Measurements from ENCODE around the gene RBCK1. TPM values are rescaled to one million over a fixed set of nuclear protein-coding genes. Genes with fewer than 3 reads are reported as not detected.

RBCK1 gene
- 76.3 and 88.0 TPM in 2 replicates for total RNA-seq

DNA sequence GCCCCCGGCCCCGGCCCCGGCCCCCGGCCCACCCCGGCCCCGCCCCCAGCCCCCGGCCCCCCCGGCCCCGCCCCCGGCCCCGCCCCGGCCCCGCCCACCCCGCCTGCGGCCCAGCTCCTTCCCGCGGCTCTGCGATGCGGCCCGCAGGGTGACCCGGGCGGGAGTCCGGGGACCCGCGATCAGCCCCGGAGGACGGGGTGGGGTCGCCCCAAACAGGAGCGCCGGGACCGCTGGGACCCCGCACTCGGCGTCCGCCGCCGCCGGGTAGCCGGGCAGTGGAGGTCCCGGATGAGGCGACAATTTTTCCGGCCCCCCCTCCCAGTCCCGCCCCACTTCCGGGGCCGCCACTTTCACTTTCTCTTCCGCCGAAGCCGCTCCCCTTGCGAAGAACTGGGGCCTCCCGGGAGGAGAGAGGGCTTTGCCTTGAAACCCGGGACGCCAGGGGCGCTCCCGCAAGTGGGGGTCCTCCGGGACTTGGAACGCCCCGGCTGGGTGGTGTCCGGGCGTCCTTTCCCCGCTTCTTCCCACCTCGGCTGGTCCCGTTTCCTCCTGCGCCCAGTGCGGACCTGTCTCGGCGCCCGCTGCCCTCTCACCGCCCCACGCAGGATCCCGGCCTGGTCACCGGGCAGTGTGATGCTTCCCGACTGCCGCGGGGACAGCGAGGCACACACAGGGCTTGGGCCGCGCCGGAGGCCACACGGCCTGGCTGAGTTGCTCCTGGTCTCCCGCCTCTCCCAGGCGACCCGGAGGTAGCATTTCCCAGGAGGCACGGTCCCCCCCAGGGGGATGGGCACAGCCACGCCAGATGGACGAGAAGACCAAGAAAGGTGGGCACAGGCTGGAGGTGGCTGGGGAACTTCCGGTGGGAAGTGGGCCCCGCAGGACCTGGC is at the start of gene RBCK1:
TSS of gene RBCK1 (plus strand) at position 347 of the 890 bp plus-strand sequence. CDS start at position 806, 459 bp downstream.

DNA sequence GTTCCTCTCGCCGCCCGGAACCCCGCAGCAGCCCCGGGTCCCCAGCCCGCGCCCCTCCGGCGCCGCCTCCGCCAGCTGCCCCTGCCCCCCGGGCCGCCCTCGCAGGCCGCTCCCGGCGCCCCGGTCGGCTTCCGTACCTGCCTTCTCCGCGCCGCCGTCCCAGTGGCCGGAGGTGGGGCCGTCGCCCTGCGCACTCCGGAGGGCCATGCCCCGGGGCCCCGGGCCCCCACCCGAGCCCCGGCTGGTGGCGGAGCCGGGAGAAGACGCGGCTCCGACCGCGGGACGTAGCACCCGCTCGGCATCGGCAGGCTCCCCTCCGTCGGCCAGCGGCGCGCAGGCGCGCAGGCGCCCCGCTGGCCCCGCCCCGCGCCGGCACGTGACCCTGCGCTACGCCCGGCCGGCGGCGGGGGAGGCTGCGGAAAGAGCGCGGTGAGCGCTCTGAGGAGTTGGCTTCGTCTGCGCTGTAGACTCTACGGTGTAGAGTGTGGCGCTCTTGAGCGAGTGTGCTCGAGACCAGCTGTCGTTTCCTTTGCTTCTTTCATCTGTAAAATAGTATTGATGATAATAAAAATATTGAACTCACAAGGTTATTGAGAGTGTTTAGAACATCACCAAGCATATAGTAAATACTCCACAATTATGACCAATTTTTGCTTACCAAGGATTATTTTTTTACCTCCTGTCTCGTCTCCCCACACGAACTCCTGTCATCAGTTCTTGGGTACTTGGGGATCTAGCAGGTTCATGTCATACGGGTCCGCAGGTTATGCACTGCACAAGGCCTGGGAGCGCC is 54.3 kb downstream of the RBCK1 start, which contains the start of gene TBC1D20:
TSS of gene TBC1D20 (minus strand) at position 335 of the 793 bp plus-strand sequence. CDS start at position 207, 128 bp downstream.

Other genes with a start within 250 kb of the RBCK1 start
- not detected in 2 replicates for gene DEFB128, start 218.6 kb upstream of the RBCK1 start, total RNA-seq
- gene DEFB129, start 181.0 kb upstream of the RBCK1 start, total RNA-seq = not detected in 2 replicates
- gene DEFB132, start 150.6 kb upstream of the RBCK1 start, total RNA-seq = not detected in 2 replicates
- gene C20orf96, start 117.5 kb upstream of the RBCK1 start, total RNA-seq = 2.9 and 5.0 TPM in 2 replicates
- 10.0 and 13.7 TPM in 2 replicates for gene ZCCHC3, start 110.7 kb upstream of the RBCK1 start, total RNA-seq
- 6.6 and 10.5 TPM in 2 replicates for gene SOX12, start 82.7 kb upstream of the RBCK1 start, total RNA-seq
- gene NRSN2, start 61.2 kb upstream of the RBCK1 start, total RNA-seq = 30.4 and 39.2 TPM in 2 replicates
- 35.4 and 121 TPM in 2 replicates for gene TRIB3, start 27.5 kb upstream of the RBCK1 start, total RNA-seq
- 57.3 and 63.1 TPM in 2 replicates for gene TBC1D20, start 54.2 kb downstream of the RBCK1 start, total RNA-seq
- 153 and 156 TPM in 2 replicates for gene CSNK2A1, start 135.5 kb downstream of the RBCK1 start, total RNA-seq
- gene TCF15, start 202.0 kb downstream of the RBCK1 start, total RNA-seq = not detected in 2 replicates
- gene SRXN1, start 244.9 kb downstream of the RBCK1 start, total RNA-seq = 68.8 and 104 TPM in 2 replicates

Measured in smooth muscle cell of the pulmonary artery (primary cell).